ENCODE results near the gene TRIO. TPM values are rescaled to one million over a fixed set of nuclear protein-coding genes. Genes with fewer than 3 reads are reported as not detected.

The TRIO gene
- total RNA-seq, 1 donor from 2014 or later = 223 TPM

DNA sequence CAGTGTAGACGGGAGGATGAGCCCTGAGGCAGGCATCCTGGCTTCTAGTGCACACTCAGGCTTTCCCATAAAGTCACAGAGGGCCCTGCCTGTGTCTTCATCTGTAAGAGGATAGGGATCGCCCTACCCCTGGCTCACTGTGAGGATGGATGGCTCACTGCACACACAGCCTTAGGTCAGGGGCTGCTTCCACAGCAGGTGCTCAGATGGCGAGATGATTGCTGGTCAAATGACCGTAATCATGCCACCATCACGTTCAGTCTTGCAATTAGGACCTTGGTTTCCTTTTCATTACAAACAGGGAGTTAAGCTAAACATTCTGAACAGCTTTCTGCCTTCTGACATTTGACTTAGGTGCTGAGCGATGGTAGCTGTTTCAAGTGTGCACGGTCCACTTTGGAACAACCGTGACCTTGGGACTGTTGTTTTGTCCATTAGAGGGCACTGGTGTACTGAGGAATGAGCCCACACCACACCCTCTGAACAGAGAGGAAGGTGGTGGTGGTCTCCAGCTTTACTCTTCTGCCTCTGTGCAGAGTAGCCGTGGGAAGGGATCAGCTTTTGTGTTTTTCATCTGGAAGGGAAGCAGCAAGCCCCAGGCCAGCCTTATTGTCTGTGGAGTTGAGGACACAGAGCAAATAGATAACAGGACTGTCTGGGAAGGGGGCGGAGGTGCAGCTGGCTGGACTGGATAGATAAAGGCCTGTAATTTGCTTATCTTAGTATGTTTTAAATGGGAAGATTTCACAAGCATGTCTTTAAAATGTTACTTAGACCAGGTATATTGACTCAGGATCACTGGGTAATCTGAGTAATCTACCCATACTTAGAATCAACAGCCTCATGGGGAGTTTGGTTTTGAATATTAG is 183.1 kb downstream of the TRIO start:
- no peak for TF ChIP-seq CTCF (IDR thresholded peaks at IDR 0.05)
- CTCF ChIA-PET = interaction anchor here (0.5 to 3.8 kb wide), 12 partner anchors 12 to 328 kb away, joined by 3 to 26 read pairs (median 4); no protein-coding TSS in a partner anchor

DNA sequence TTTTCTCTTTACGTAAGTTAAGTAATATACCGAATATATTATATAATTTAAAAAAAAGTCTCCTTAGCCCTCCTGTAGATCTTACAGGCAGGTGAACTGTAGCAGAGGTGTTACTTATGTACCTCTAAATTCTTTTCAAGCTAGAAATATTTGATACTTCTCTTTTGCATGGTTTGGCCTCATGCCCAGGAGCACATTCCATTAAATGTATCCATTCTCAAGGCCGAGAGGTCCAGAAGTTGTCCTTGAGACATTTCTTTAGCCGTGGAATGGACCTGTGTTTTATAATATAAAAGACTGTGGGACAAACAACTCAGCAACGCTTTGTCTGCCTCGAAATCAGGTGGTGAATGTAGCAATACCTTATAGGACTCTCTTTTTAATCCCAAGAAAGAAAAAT is 184.5 kb downstream of the TRIO start:
- Mint-ChIP-seq H3K9me3 (no peaks in the 10 kb centered on the region), H3K36me3 (ENCODE audit: low read depth) (peaks cover 59% of the 10 kb centered on the region), H3K27ac (no peak overlapping the region), H3K4me1 (peaks cover 46% of the 10 kb centered on the region), H3K27me3 (no peaks in the 10 kb centered on the region), H3K4me3 (no peak overlapping the region)
- intact Hi-C loops (cut with micrococcal nuclease) = no loop called here
- ATAC-seq (ENCODE audit: low read depth) = no peak
- no peak for TF ChIP-seq CTCF (IDR thresholded peaks at IDR 0.05)
- DNase-seq = no peak
- ChIA-PET CTCF (interaction anchor here (1.4 kb wide), 1 partner anchor 321 kb away, joined by 4 read pairs; no protein-coding TSS in a partner anchor), POLR2A (no interaction called here)

More for the DNA sequence above, 183.1 kb downstream of the TRIO start:
- Mint-ChIP-seq H3K9me3 (no peaks in the 10 kb centered on the region), H3K27ac (peak overlapping the region; percentile 0), H3K36me3 (ENCODE audit: low read depth) (peaks cover 64% of the 10 kb centered on the region), H3K4me1 (peaks cover 34% of the 10 kb centered on the region), H3K4me3 (no peak overlapping the region), H3K27me3 (no peaks in the 10 kb centered on the region)
- POLR2A ChIA-PET = no interaction called here
- intact Hi-C loops (cut with micrococcal nuclease) = loop anchor here (1.0 kb wide), 2 partner anchors 26 to 38 kb away; no protein-coding TSS in a partner anchor
- DNase-seq = no peak
- ATAC-seq (ENCODE audit: low read depth) = peak; percentile 53

- H3K27me3 Mint-ChIP-seq = no peaks in the 10 kb centered on the region
- DNase-seq = no peak
- H3K27ac Mint-ChIP-seq = no peak overlapping the region
- TF ChIP-seq CTCF (IDR thresholded peaks at IDR 0.05) = no peak
- no peak for ATAC-seq (ENCODE audit: low read depth)
- H3K36me3 Mint-ChIP-seq (ENCODE audit: low read depth) = peaks cover 60% of the 10 kb centered on the region
- intact Hi-C loops (cut with micrococcal nuclease) = no loop called here
- POLR2A ChIA-PET = no interaction called here
- peaks cover 51% of the 10 kb centered on the region for H3K4me1 Mint-ChIP-seq
- no peak overlapping the region for H3K4me3 Mint-ChIP-seq
- CTCF ChIA-PET = interaction anchor here (0.9 to 3.0 kb wide), 4 partner anchors 24 to 321 kb away, joined by 3 to 18 read pairs (median 4); no protein-coding TSS in a partner anchor
- H3K9me3 Mint-ChIP-seq = no peaks in the 10 kb centered on the region
Measured at GRCh38 chr5:14328144-14328543, 185.0 kb downstream of the TRIO start.

DNA sequence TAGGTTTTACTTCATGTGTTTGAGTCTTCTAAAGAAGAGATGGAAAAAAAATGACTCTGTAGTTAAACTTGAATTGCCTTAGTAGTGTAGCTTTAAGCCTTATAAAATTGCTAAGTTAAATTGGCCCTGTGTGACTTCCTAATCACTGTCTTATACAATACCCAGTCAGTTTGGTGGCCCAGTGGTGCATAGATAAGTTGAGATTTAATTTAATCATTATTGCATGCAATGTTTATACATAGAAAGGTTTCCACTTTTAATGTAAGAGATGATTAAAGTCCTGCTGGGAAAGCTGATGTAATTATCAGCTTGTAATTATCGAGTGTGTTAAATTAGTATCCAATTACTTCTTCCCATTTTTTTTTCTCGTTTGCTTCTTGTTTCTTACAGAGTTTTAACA is 187.1 kb downstream of the TRIO start:
- Mint-ChIP-seq H3K4me3 (peak overlapping the region; percentile 13), H3K27ac (peak overlapping the region; percentile 43)

More for the DNA sequence above, 187.1 kb downstream of the TRIO start:
- ChIA-PET CTCF (interaction anchor here (1.4 to 3.0 kb wide), 2 partner anchors 21 to 318 kb away, joined by 5 to 18 read pairs; no protein-coding TSS in a partner anchor), POLR2A (no interaction called here)
- Mint-ChIP-seq H3K27me3 (no peaks in the 10 kb centered on the region), H3K36me3 (ENCODE audit: low read depth) (peaks cover 59% of the 10 kb centered on the region), H3K4me1 (peaks cover 59% of the 10 kb centered on the region), H3K9me3 (no peaks in the 10 kb centered on the region)
- intact Hi-C loops (cut with micrococcal nuclease) = loop anchor here (2.0 kb wide), 1 partner anchor 43 kb away; no protein-coding TSS in a partner anchor
- ATAC-seq (ENCODE audit: low read depth) (no peak), DNase-seq (no peak)
- no peak for TF ChIP-seq CTCF (IDR thresholded peaks at IDR 0.05)
